AG09309 (cell line): ENCODE data around the gene RGS6.

Experiments
- DNase-seq: peaks from one replicate; pipeline ENCODE4 v3.0.0-alpha.2; 2010; ENCODE audit warnings: low read depth
- H3K4me3 ChIP-seq: 2 replicates; pipeline ENCODE4 v1.5.1; 2011; ENCODE audit warnings: mild to moderate bottlenecking, low read depth, low read length, moderate library complexity; ENCODE audit not compliant: control insufficient read depth
- CTCF ChIP-seq: IDR thresholded peaks from 2 replicates; pipeline ENCODE4 v1.5.1; 2011; ENCODE audit warnings: mild to moderate bottlenecking, low read depth, low read length, inconsistent platforms; ENCODE audit not compliant: insufficient read depth, control insufficient read depth; ENCODE audit errors: missing control alignments

Gene RGS6

GRCh38 chr14:72513346-72513745, 581.1 kb downstream of the RGS6 start:
- TF ChIP-seq CTCF, result no peak

GRCh38 chr14:72513965-72514659, 581.9 kb downstream of the RGS6 start:
- DNase-seq, result peak; percentile 24
- no peak overlapping the region for H3K4me3 ChIP-seq
- peak; percentile 87 for TF ChIP-seq CTCF

More at GRCh38 chr14:72513346-72513745, 581.1 kb downstream of the RGS6 start:
- no peak overlapping the region for H3K4me3 ChIP-seq
- DNase-seq, result no peak

- no peak for DNase-seq
- no peak overlapping the region for H3K4me3 ChIP-seq
- no peak for TF ChIP-seq CTCF
These were observed 582.4 kb downstream of the RGS6 start for GRCh38 chr14:72514660-72515025.

GRCh38 chr14:72515779-72516770, 583.8 kb downstream of the RGS6 start:
- no peak for DNase-seq

GRCh38 chr14:72516936-72517700, 584.9 kb downstream of the RGS6 start:
- peak; percentile 94 for TF ChIP-seq CTCF
- DNase-seq, result peak; percentile 71
- H3K4me3 ChIP-seq, result no peak overlapping the region

More at GRCh38 chr14:72515779-72516770, 583.8 kb downstream of the RGS6 start:
- peak; percentile 28 for TF ChIP-seq CTCF
- no peak overlapping the region for H3K4me3 ChIP-seq

GRCh38 chr14:72517736-72518135, 585.5 kb downstream of the RGS6 start:
- no peak for DNase-seq
- no peak for TF ChIP-seq CTCF

More at GRCh38 chr14:72517736-72518135, 585.5 kb downstream of the RGS6 start:
- H3K4me3 ChIP-seq, result no peak overlapping the region
